HepG2 (cell line): ENCODE data around the gene LRIT1. TPM values are rescaled to one million over a fixed set of nuclear protein-coding genes. Genes with fewer than 3 reads are reported as not detected.

Experiments
- ATAC-seq: fragments of 200-7000 bp; cut with Tn5 transposase; 3 replicates; pipeline ENCODE4 v1.9.1; 2020; ENCODE audit warnings: mild to moderate bottlenecking, moderate library complexity
- BruUV-seq: library from RNA; stranded (reverse); fragments of 400-500 nt; replicated peaks from 2 replicates; lab custom pipeline; 2021; lab: Mats Ljungman, UMichigan
- CTCF ChIA-PET: fragments of 300-600 bp; formaldehyde crosslinking; extraction: SDS; loops from one replicate; lab custom pipeline; 2021; ENCODE audit warnings: low total read pairs, inconsistent platforms, low intra/inter-chr PET ratio; lab: Yijun Ruan, JAX
- POLR2A ChIA-PET: fragments of 350-600 bp; sonication (Branson Sonifier 250); formaldehyde crosslinking; loops from one replicate; lab custom pipeline; 2020; ENCODE audit warnings: antibody characterized with exemption, inconsistent platforms; lab: Yijun Ruan, JAX
- DNase-seq: peaks from one replicate; pipeline ENCODE4 v3.0.0-alpha.2; 2015; ENCODE audit warnings: low spot score
- FAIRE-seq: peaks from 3 replicates; lab custom pipeline; 2011; peaks lifted over from hg19 to GRCh38; lab: Jason Lieb, UNC
- H2AFZ ChIP-seq: one replicate; pipeline ENCODE4 v1.6.1; 2011; ENCODE audit warnings: low read length, inconsistent platforms
- H3K27ac ChIP-seq: fragments of 300-600 bp; 3 replicates; pipeline ENCODE4 v1.8.0; 2011; ENCODE audit warnings: mixed run types, mild to moderate bottlenecking, mixed read lengths, low read length, inconsistent platforms; ENCODE audit not compliant: insufficient read depth; ENCODE audit errors: extremely low read length
- H3K27me3 ChIP-seq, 2 experiments: fragments of 200-600 bp in 1 of 2; 2 replicates in 1 of 2; 3 replicates in 1 of 2; pipeline versions ENCODE4 v1.6.0 to v1.8.0; 2011; ENCODE audit warnings: low read length in 2 of 2, mild to moderate bottlenecking in 2 of 2, moderate library complexity in 2 of 2, inconsistent platforms in 1 of 2; ENCODE audit not compliant: insufficient read depth in 2 of 2, control insufficient read depth in 1 of 2
- H3K36me3 ChIP-seq, 2 experiments: fragments of 200-600 bp in 1 of 2; replicated peaks in 1 of 2; 2 replicates in 1 of 2; 3 replicates in 1 of 2; pipeline versions ENCODE4 v1.5.1 to v1.8.0; 2011; ENCODE audit warnings: low read length in 2 of 2, inconsistent platforms in 1 of 2; ENCODE audit not compliant: insufficient read depth in 2 of 2, control insufficient read depth in 1 of 2
- H3K4me1 ChIP-seq: 2 replicates; pipeline ENCODE4 v1.5.1; 2012; ENCODE audit warnings: low read length, inconsistent platforms; ENCODE audit not compliant: insufficient read depth
- H3K4me2 ChIP-seq: 2 replicates; pipeline ENCODE4 v1.6.0; 2011; ENCODE audit warnings: low read depth, low read length, inconsistent platforms
- H3K4me3 ChIP-seq, 3 experiments: fragments of 200-600 bp in 1 of 3; sonication (generic), shearing (Covaris generic) in 1 of 3; replicated peaks in 1 of 3; 2 replicates each; pipeline ENCODE4 v1.5.1; 2011 to 2016; ENCODE audit warnings: low read length in 3 of 3, inconsistent platforms in 2 of 3, low read depth in 2 of 3, mild to moderate bottlenecking in 2 of 3, control low read depth in 1 of 3, mixed read lengths in 1 of 3; ENCODE audit not compliant: insufficient read depth in 1 of 3
- H3K79me2 ChIP-seq: one replicate; pipeline ENCODE4 v1.6.1; 2011; ENCODE audit warnings: low read length, inconsistent platforms; ENCODE audit not compliant: insufficient read depth
- H3K9ac ChIP-seq: 2 replicates; pipeline ENCODE4 v1.6.0; 2011; ENCODE audit warnings: mild to moderate bottlenecking, low read depth, low read length, inconsistent platforms; ENCODE audit not compliant: insufficient read depth
- H3K9me3 ChIP-seq: 2 replicates; pipeline ENCODE4 v1.5.1; 2012; ENCODE audit warnings: mild to moderate bottlenecking, low read length
- H4K20me1 ChIP-seq: 2 replicates; pipeline ENCODE4 v1.6.0; 2011; ENCODE audit warnings: inconsistent platforms, mild to moderate bottlenecking, low read length, moderate library complexity; ENCODE audit not compliant: insufficient read depth
- CBX1 ChIP-seq: IDR thresholded peaks from one replicate; pipeline ENCODE4 v1.6.1; 2016; ENCODE audit warnings: antibody characterized with exemption, low read depth
- EP300 ChIP-seq, 3 experiments: sonication (generic) in 1 of 3; formaldehyde crosslinking in 1 of 3; IDR thresholded peaks; 2 replicates each; pipeline versions ENCODE4 v1.5.1 to v1.6.1; 2011 to 2020; ENCODE audit warnings: low read depth in 2 of 3, low read length in 2 of 3, borderline replicate concordance in 1 of 3, improper control_type of control experiment in 1 of 3, mild to moderate bottlenecking in 1 of 3, missing genetic modification reagents in 1 of 3, moderate library complexity in 1 of 3
- LRRFIP1 ChIP-seq: sonication (generic); formaldehyde crosslinking; conservative IDR thresholded peaks from 2 replicates; pipeline ENCODE4 v1.4.0; 2020; ENCODE audit warnings: missing genetic modification reagents
- MED13 ChIP-seq: sonication (generic); formaldehyde crosslinking; IDR thresholded peaks from 2 replicates; pipeline ENCODE4 v1.5.0; 2020; ENCODE audit warnings: missing genetic modification reagents
- NFE2L1 ChIP-seq: sonication (generic); formaldehyde crosslinking; IDR thresholded peaks from 2 replicates; pipeline ENCODE4 v1.4.0; 2020; ENCODE audit warnings: missing genetic modification reagents, mild to moderate bottlenecking, borderline replicate concordance
- NR1H2 ChIP-seq: sonication (generic); formaldehyde crosslinking; IDR thresholded peaks from 2 replicates; pipeline ENCODE4 v1.8.1; 2022; ENCODE audit warnings: low read depth, missing genetic modification reagents, borderline replicate concordance
- PLSCR1 ChIP-seq: sonication (generic); formaldehyde crosslinking; IDR thresholded peaks from 2 replicates; pipeline ENCODE4 v1.5.0; 2020; ENCODE audit warnings: missing genetic modification reagents, mild to moderate bottlenecking, borderline replicate concordance
- STAT5B ChIP-seq: sonication (generic); formaldehyde crosslinking; IDR thresholded peaks from 2 replicates; pipeline ENCODE4 v1.4.0; 2020; ENCODE audit warnings: missing genetic modification reagents
- TAF1 ChIP-seq: sonication (generic); formaldehyde crosslinking; IDR thresholded peaks from 2 replicates; pipeline ENCODE4 v1.4.0; 2020; ENCODE audit warnings: missing genetic modification reagents
- ZC3H13 ChIP-seq: sonication (generic); formaldehyde crosslinking; IDR thresholded peaks from 2 replicates; pipeline ENCODE4 v1.8.1; 2023; ENCODE audit warnings: mild to moderate bottlenecking, missing genetic modification reagents, moderate library complexity
- ZFX ChIP-seq: sonication (generic); formaldehyde crosslinking; IDR thresholded peaks from 2 replicates; pipeline ENCODE4 v1.4.0; 2020; ENCODE audit warnings: mild to moderate bottlenecking, low read depth, missing genetic modification reagents, moderate library complexity
- ZNF224 ChIP-seq: sonication (generic); formaldehyde crosslinking; IDR thresholded peaks from 2 replicates; pipeline ENCODE4 v1.5.0; 2020; ENCODE audit warnings: mild to moderate bottlenecking, missing genetic modification reagents
- ZNF335 ChIP-seq: sonication (generic); formaldehyde crosslinking; IDR thresholded peaks from 2 replicates; pipeline ENCODE4 v1.4.0; 2020; ENCODE audit warnings: missing genetic modification reagents
- ZNF512B ChIP-seq: sonication (generic); formaldehyde crosslinking; IDR thresholded peaks from 2 replicates; pipeline ENCODE4 v1.5.1; 2020; ENCODE audit warnings: missing genetic modification reagents, mild to moderate bottlenecking, borderline replicate concordance
- ZNF784 ChIP-seq: sonication (generic); formaldehyde crosslinking; IDR thresholded peaks from 2 replicates; pipeline ENCODE4 v1.5.1; 2020; ENCODE audit warnings: missing genetic modification reagents, mild to moderate bottlenecking, borderline replicate concordance
- ZSCAN12 ChIP-seq: sonication (generic); formaldehyde crosslinking; IDR thresholded peaks from 2 replicates; pipeline ENCODE4 v1.9.0; 2021; ENCODE audit warnings: mild to moderate bottlenecking, missing genetic modification reagents
- ZSCAN29 ChIP-seq: sonication (generic); formaldehyde crosslinking; conservative IDR thresholded peaks from 2 replicates; pipeline ENCODE4 v1.4.0; 2020; ENCODE audit warnings: mild to moderate bottlenecking, missing genetic modification reagents
- WGBS: methylation state at CpG from one replicate; pipeline ENCODE4 v1.1.6; 2017; ENCODE audit warnings: low lambda C conversion rate; 5-methylcytosine and 5-hydroxymethylcytosine counted together
- in situ Hi-C: cut with HindIII; loops from 2 replicates; pipeline ENCODE4 v1.10.0; 2017; ENCODE audit warnings: low pct_unique_long_range_greater_than_20kb; ENCODE audit not compliant: extremely low pct_ligation_motif_present
- intact Hi-C: fragments of 100-400 bp; cut with micrococcal nuclease; formaldehyde crosslinking; loops from one replicate; pipeline ENCODE4 v1.10.0; 2022; ENCODE audit not compliant: unreplicated experiment
- polyA plus RNA-seq, 8 experiments: library from polyadenylated mRNA; depleted of rRNA in 3 of 8; stranded (reverse) in 7 of 8; unstranded in 1 of 8; fragments of >200 nt; fragmentation: Illumina TruSeq in 4 of 8; extraction: Trizol in 4 of 8; gene quantifications; 2 replicates each; pipeline versions ENCODE4 v1.2.1 to v1.2.3, GENCODE V29; 2011 to 2016; ENCODE audit warnings: low read depth in 4 of 8, missing spikeins in 1 of 8, mixed read lengths in 1 of 8; ENCODE audit not compliant: insufficient read depth in 1 of 8
- total RNA-seq, 5 experiments: library from RNA; depleted of rRNA; stranded (reverse); fragments of >200 nt; fragmentation: Illumina TruSeq; extraction: Trizol; gene quantifications; 2 replicates each; pipeline ENCODE4 v1.2.3, GENCODE V29; 2016; ENCODE audit warnings: low read depth in 1 of 5

Gene LRIT1
- total and polyA plus RNA-seq, 2 of the 13 experiments (the other 11 are each of a cell fraction or from before 2014, with no cell fraction given): not detected

GRCh38 chr10:84196941-84197340, 44.4 kb downstream of the LRIT1 start:
- 28% methylated on average over 4 of the region's 5 CpGs for WGBS
- Histone ChIP-seq H3K9me3 (no peaks in the 10 kb centered on the region), H3K36me3 (no peaks in the 10 kb centered on the region), H3K4me2 (no peak overlapping the region), H4K20me1 (no peaks in the 10 kb centered on the region), H3K79me2 (no peaks in the 10 kb centered on the region), H3K4me3 (no peak overlapping the region), H2AFZ (no peak overlapping the region), H3K27ac (no peak overlapping the region), H3K4me1 (no peaks in the 10 kb centered on the region), H3K27me3 (peaks cover 9 to 64% of the 10 kb centered on the region in 2 experiments), H3K9ac (no peak overlapping the region)
- ChIA-PET CTCF (no interaction called here), POLR2A (no interaction called here)
- ATAC-seq: no peak
- intact Hi-C loops (no loop called here), in situ Hi-C loops (no loop called here)
- no peak for DNase-seq
- no TSS peak for BruUV-seq
- no peak for FAIRE-seq
- TF ChIP-seq ZNF224 (CRISPR knock-in tag) (no peak), MED13 (CRISPR knock-in tag) (no peak), LRRFIP1 (CRISPR knock-in tag) (no peak), ZNF335 (CRISPR knock-in tag) (no peak), ZFX (CRISPR knock-in tag) (no peak), TAF1 (CRISPR knock-in tag) (no peak), NR1H2 (no peak), STAT5B (CRISPR knock-in tag) (no peak), CBX1 (no peak), ZC3H13 (no peak), ZNF784 (no peak), EP300 (IDR thresholded peaks at IDR 0.05; ENCODE audit: low read depth in 2 of 2, low read length in 2 of 2) (no peak), EP300 (CRISPR knock-in tag; IDR thresholded peaks at IDR 0.05; ENCODE audit: borderline replicate concordance) (no peak), ZSCAN29 (CRISPR knock-in tag) (no peak), PLSCR1 (CRISPR knock-in tag) (no peak), ZNF512B (CRISPR knock-in tag) (no peak), NFE2L1 (CRISPR knock-in tag) (no peak), ZSCAN12 (CRISPR knock-in tag) (no peak)
